ENCODE data around the gene ANKS1B.

Gene ANKS1B

GRCh38 chr12:98724384-98725155 is 1260.2 kb downstream of the ANKS1B start:
- Mint-ChIP-seq H3K27me3 (no peaks in the 10 kb centered on the region), H3K9me3 (no peaks in the 10 kb centered on the region), H3K4me1 (no peaks in the 10 kb centered on the region), H3K27ac (peak overlapping the region; percentile 6), H3K4me3 (no peak overlapping the region), H3K36me3 (peaks cover 22% of the 10 kb centered on the region)
- CTCF ChIA-PET = interaction anchor here (0.9 to 1.8 kb wide), 8 partner anchors 13 to 274 kb away, joined by 3 to 7 read pairs (median 4); no protein-coding TSS in a partner anchor
- DNase-seq = no peak

DNA sequence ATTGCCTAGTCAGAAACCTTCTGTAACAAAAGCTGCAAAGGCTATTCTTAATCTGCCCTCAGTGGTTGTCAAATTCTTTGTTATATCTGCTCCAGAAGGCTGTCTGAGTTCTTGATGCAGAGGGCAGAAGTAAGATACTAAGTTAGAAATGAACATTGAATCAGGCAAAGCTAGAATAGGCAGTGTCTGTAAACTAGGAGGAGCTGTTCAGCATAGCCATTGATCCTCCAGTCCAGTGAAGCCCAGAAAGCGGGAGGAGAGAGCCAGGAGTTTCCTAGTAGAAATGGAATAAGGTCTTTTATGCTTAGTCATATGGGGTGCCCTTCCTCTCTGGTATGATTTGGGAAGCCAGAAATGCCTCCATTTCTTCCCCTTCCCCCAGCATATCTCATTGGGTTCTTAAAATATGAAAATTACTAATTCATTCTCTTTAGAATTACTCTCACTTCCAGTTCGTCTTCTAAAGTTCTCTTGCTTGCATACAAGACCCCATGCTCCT is 1263.5 kb downstream of the ANKS1B start:
- no peak overlapping the region for H3K27ac Mint-ChIP-seq

GRCh38 chr12:98719515-98720504 is 1264.9 kb downstream of the ANKS1B start:
- Mint-ChIP-seq H3K27me3 (no peaks in the 10 kb centered on the region), H3K27ac (no peak overlapping the region), H3K4me1 (no peaks in the 10 kb centered on the region), H3K36me3 (peaks cover 28% of the 10 kb centered on the region), H3K4me3 (no peak overlapping the region), H3K9me3 (no peaks in the 10 kb centered on the region)
- DNase-seq = no peak
- CTCF ChIA-PET = no interaction called here

More for the DNA sequence above, 1263.5 kb downstream of the ANKS1B start:
- no peaks in the 10 kb centered on the region for H3K27me3 Mint-ChIP-seq
- peaks cover 26% of the 10 kb centered on the region for H3K36me3 Mint-ChIP-seq
- no peak overlapping the region for H3K4me3 Mint-ChIP-seq
- H3K4me1 Mint-ChIP-seq = no peaks in the 10 kb centered on the region
- CTCF ChIA-PET = no interaction called here
- no peaks in the 10 kb centered on the region for H3K9me3 Mint-ChIP-seq
- DNase-seq = no peak

DNA sequence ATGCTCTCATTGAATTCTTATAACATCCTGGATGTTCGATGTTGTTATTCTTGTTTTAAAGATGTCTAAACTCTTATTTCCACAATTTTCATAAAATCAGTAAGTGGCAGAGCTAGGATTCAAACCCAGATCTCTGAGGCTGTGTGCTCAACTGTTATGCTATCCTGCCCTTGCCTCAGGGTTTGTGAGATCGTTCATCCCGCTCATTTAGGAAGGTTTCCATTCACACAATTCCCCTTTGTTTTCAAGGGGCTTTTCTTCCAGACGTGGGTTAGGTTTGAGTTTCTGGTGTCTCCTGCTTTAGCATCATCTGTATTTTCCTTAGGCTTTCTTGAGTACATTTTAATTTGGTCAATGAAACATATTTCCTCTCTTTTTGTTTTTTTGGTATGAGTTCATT is 1270.3 kb downstream of the ANKS1B start:
- peaks cover 44% of the 10 kb centered on the region for H3K36me3 Mint-ChIP-seq
- H3K27ac Mint-ChIP-seq = no peak overlapping the region
- CTCF ChIA-PET = no interaction called here

DNA sequence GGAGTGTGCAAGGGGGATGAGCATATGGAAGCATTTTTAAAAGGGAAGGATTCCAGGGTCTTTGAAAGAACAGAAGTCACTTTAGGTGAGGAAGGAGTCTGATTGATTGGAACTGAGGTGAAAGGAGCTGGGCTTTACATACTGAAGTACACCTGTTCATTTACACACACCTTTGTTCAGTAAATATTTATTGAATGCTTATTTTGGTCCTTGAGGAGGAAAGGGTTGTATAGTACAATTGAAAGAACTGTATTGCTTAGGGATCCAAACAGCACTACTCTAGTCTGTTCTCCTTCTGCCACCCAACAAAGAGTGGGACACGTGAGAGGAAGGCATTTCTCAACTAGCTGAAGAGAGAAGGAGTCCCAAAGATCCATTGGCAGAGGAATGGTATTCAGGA is 1275.7 kb downstream of the ANKS1B start:
- peaks cover 39% of the 10 kb centered on the region for H3K36me3 Mint-ChIP-seq
- no peaks in the 10 kb centered on the region for H3K4me1 Mint-ChIP-seq
- CTCF ChIA-PET = interaction anchor here (0.9 to 1.2 kb wide), 2 partner anchors 18 to 289 kb away, joined by 3 read pairs; no protein-coding TSS in a partner anchor
- no peak for DNase-seq
- H3K27me3 Mint-ChIP-seq = no peaks in the 10 kb centered on the region
- H3K9me3 Mint-ChIP-seq = no peaks in the 10 kb centered on the region
- no peak overlapping the region for H3K4me3 Mint-ChIP-seq
- H3K27ac Mint-ChIP-seq = no peak overlapping the region

More for the DNA sequence above, 1270.3 kb downstream of the ANKS1B start:
- DNase-seq = no peak
- Mint-ChIP-seq H3K4me1 (no peaks in the 10 kb centered on the region), H3K9me3 (no peaks in the 10 kb centered on the region), H3K4me3 (no peak overlapping the region), H3K27me3 (no peaks in the 10 kb centered on the region)

DNA sequence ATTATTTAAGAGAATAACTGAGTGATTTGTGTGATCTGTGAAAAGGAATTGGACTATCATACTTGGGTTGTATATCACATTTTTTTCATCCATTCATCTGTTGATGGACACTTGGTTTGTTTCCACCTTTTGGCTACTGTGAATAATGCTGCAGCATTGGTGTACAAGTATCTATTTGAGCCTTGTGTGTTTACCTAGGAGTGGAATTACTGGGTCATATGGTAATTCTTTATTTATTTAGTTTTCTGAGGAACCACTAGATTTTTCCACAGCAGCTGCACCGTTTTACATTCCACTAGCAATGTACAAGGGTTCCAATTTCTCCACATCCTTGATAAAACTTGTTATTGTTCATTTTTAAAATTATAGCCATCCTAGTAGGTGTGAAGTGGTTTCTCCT is 1283.6 kb downstream of the ANKS1B start:
- no peak for DNase-seq
- no peaks in the 10 kb centered on the region for H3K27me3 Mint-ChIP-seq
- peaks cover 4% of the 10 kb centered on the region for H3K4me1 Mint-ChIP-seq
- CTCF ChIA-PET = no interaction called here
- H3K4me3 Mint-ChIP-seq = no peak overlapping the region
- no peak overlapping the region for H3K27ac Mint-ChIP-seq
- peaks cover 26% of the 10 kb centered on the region for H3K36me3 Mint-ChIP-seq
- H3K9me3 Mint-ChIP-seq = no peaks in the 10 kb centered on the region

- Mint-ChIP-seq H3K27me3 (no peaks in the 10 kb centered on the region), H3K4me1 (peaks cover 4% of the 10 kb centered on the region), H3K27ac (no peak overlapping the region), H3K9me3 (no peaks in the 10 kb centered on the region), H3K36me3 (peaks cover 33% of the 10 kb centered on the region), H3K4me3 (no peak overlapping the region)
- CTCF ChIA-PET = interaction anchor here (0.8 to 1.7 kb wide), 4 partner anchors 25 to 299 kb away, joined by 4 to 11 read pairs (median 6); no protein-coding TSS in a partner anchor
- DNase-seq = no peak
Measured at GRCh38 chr12:98699586-98699985, 1285.2 kb downstream of the ANKS1B start.

- DNase-seq = peak; percentile 61
- Mint-ChIP-seq H3K9me3 (no peaks in the 10 kb centered on the region), H3K27me3 (no peaks in the 10 kb centered on the region), H3K27ac (no peak overlapping the region), H3K36me3 (peaks cover 37% of the 10 kb centered on the region), H3K4me1 (peaks cover 7% of the 10 kb centered on the region), H3K4me3 (no peak overlapping the region)
- CTCF ChIA-PET = interaction anchor here (0.8 to 1.7 kb wide), 4 partner anchors 26 to 300 kb away, joined by 4 to 11 read pairs (median 6); no protein-coding TSS in a partner anchor
Measured at GRCh38 chr12:98698603-98699463, 1285.9 kb downstream of the ANKS1B start.

DNA sequence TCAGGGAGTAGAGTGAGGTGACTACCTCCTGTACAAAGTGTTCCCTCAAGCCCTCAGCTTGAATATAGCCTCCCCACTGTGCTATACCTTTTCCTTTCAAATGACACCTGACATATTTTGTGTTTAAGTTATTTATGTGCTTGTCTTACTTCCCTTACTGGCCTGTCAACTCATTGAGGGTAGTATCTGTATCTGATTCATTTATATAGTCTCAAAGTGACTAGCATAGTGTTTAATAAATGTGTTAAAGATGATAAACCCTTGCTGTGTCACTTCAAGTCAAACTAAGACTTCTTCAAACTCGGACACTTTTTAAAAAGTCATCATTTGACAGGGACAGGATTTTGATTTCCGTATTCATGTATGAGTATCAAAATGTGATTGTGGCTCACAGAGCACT is 1287.5 kb downstream of the ANKS1B start:
- CTCF ChIA-PET = interaction anchor here (1.4 kb wide), 1 partner anchor 14 kb away, joined by 3 read pairs; no protein-coding TSS in a partner anchor
- peak overlapping the region; percentile 17 for H3K27ac Mint-ChIP-seq
- H3K27me3 Mint-ChIP-seq = no peaks in the 10 kb centered on the region
- H3K4me3 Mint-ChIP-seq = no peak overlapping the region
- DNase-seq = no peak
- H3K4me1 Mint-ChIP-seq = peaks cover 7% of the 10 kb centered on the region
- peaks cover 45% of the 10 kb centered on the region for H3K36me3 Mint-ChIP-seq
- no peaks in the 10 kb centered on the region for H3K9me3 Mint-ChIP-seq

- H3K9me3 Mint-ChIP-seq = no peaks in the 10 kb centered on the region
- no peak overlapping the region for H3K4me3 Mint-ChIP-seq
- H3K27me3 Mint-ChIP-seq = no peaks in the 10 kb centered on the region
- CTCF ChIA-PET = no interaction called here
- H3K36me3 Mint-ChIP-seq = peaks cover 53% of the 10 kb centered on the region
- DNase-seq = no peak
- peaks cover 10% of the 10 kb centered on the region for H3K4me1 Mint-ChIP-seq
- H3K27ac Mint-ChIP-seq = no peak overlapping the region
Measured at GRCh38 chr12:98696036-98696646, 1288.6 kb downstream of the ANKS1B start.

GRCh38 chr12:98691351-98691750 is 1293.4 kb downstream of the ANKS1B start:
- Mint-ChIP-seq H3K4me1 (peaks cover 7% of the 10 kb centered on the region), H3K36me3 (peaks cover 53% of the 10 kb centered on the region), H3K27me3 (no peaks in the 10 kb centered on the region), H3K9me3 (no peaks in the 10 kb centered on the region), H3K27ac (no peak overlapping the region), H3K4me3 (no peak overlapping the region)
- DNase-seq = no peak
- CTCF ChIA-PET = no interaction called here

DNA sequence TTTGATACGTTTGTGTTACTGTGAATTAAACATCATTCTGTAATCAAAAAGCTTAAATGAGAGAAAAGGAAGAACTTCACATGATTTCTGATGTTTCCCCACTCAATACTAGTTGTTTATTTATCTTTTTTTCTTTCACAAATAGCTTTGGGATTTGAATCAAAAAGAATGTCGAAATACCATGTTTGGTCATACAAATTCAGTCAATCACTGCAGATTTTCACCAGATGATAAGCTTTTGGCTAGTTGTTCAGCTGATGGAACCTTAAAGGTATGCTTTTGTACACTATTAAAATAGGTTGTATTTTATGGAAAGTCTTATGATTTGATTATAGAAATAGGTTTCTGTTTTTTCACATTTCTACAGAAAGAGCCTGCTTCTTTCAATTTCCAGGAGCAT is 1298.1 kb downstream of the ANKS1B start:
- DNase-seq = no peak
- Mint-ChIP-seq H3K9me3 (no peaks in the 10 kb centered on the region), H3K27ac (no peak overlapping the region), H3K36me3 (peaks cover 52% of the 10 kb centered on the region), H3K4me3 (no peak overlapping the region), H3K4me1 (peaks cover 4% of the 10 kb centered on the region), H3K27me3 (no peaks in the 10 kb centered on the region)
- CTCF ChIA-PET = no interaction called here

Data from activated naive CD4-positive, alpha-beta T cell treated with anti-CD3 and anti-CD28 coated beads, Interleukin-2, amount 10 ng/mL, durations not matched to agents 7 days and 5 days (primary cell).